Coronary artery (tissue), 2 donors: ENCODE measurements around the gene TIMD4.

Experiments used
- DNase-seq: peaks from one replicate; pipeline ENCODE4 v3.0.0-alpha.2; 2017; ENCODE audit warnings: low spot score
- H3K27ac ChIP-seq, 2 donors: fragments of 200-600 bp; sonication (generic); one replicate each; pipeline ENCODE4 v1.5.1; 2016 to 2019
- H3K4me3 ChIP-seq: fragments of 200-600 bp; sonication (generic); 2 replicates; pipeline ENCODE4 v1.5.1; 2016; ENCODE audit warnings: mild to moderate bottlenecking, moderate library complexity
- CTCF ChIP-seq: fragments of 200-600 bp; sonication (generic); IDR thresholded peaks from one replicate; pipeline ENCODE4 v1.5.1; 2019; ENCODE audit warnings: antibody characterized with exemption

The TIMD4 gene

GRCh38 chr5:156913355-156913718, 49.7 kb downstream of the TIMD4 start:
- no peak for TF ChIP-seq CTCF
- H3K4me3 ChIP-seq: no peak overlapping the region
- no peak overlapping the region for H3K27ac ChIP-seq
- DNase-seq: no peak

- no peak overlapping the region for H3K4me3 ChIP-seq
- no peak overlapping the region for H3K27ac ChIP-seq
- no peak for DNase-seq
- no peak for TF ChIP-seq CTCF
Observed at GRCh38 chr5:156912869-156913268, 50.2 kb downstream of the TIMD4 start.

GRCh38 chr5:156909180-156909579, 53.8 kb downstream of the TIMD4 start:
- Histone ChIP-seq H3K4me3 (no peak overlapping the region), H3K27ac (no peak overlapping the region)
- DNase-seq: no peak
- TF ChIP-seq CTCF: no peak

- H3K4me3 ChIP-seq: no peak overlapping the region
- DNase-seq: no peak
- TF ChIP-seq CTCF: no peak
Observed at GRCh38 chr5:156907667-156908066, 55.4 kb downstream of the TIMD4 start.

GRCh38 chr5:156906807-156907206, 56.2 kb downstream of the TIMD4 start:
- TF ChIP-seq CTCF: no peak
- no peak overlapping the region for H3K4me3 ChIP-seq
- no peak overlapping the region for H3K27ac ChIP-seq
- DNase-seq: no peak

More at GRCh38 chr5:156907667-156908066, 55.4 kb downstream of the TIMD4 start:
- H3K27ac ChIP-seq: no peak overlapping the region

GRCh38 chr5:156896546-156896945, 66.5 kb downstream of the TIMD4 start:
- Histone ChIP-seq H3K4me3 (no peak overlapping the region), H3K27ac (no peak overlapping the region)
- no peak for TF ChIP-seq CTCF
- DNase-seq: no peak

- TF ChIP-seq CTCF: no peak
- no peak overlapping the region for H3K27ac ChIP-seq
- no peak for DNase-seq
Observed at GRCh38 chr5:156893517-156893916, 69.5 kb downstream of the TIMD4 start.

More at GRCh38 chr5:156893517-156893916, 69.5 kb downstream of the TIMD4 start:
- no peak overlapping the region for H3K4me3 ChIP-seq
